HepG2 (cell line): Measurements from ENCODE around the gene LYRM4. TPM values are rescaled to one million over a fixed set of nuclear protein-coding genes. Genes with fewer than 3 reads are reported as not detected.
A peak's percentile ranks its signal among the peaks of the same experiment; 100 is the strongest.

Experiments
- ARNTL ChIP-seq: sonication (generic); formaldehyde crosslinking; IDR thresholded peaks from 2 replicates; pipeline ENCODE4 v1.4.0; 2020; ENCODE audit warnings: mild to moderate bottlenecking, missing genetic modification reagents
- CEBPG ChIP-seq: IDR thresholded peaks from 2 replicates; pipeline ENCODE4 v1.6.1; 2016
- EP300 ChIP-seq, 3 experiments: sonication (generic) in 1 of 3; formaldehyde crosslinking in 1 of 3; IDR thresholded peaks; 2 replicates each; pipeline versions ENCODE4 v1.5.1 to v1.6.1; 2011 to 2020; ENCODE audit warnings: low read depth in 2 of 3, low read length in 2 of 3, borderline replicate concordance in 1 of 3, improper control_type of control experiment in 1 of 3, mild to moderate bottlenecking in 1 of 3, missing genetic modification reagents in 1 of 3, moderate library complexity in 1 of 3
- GATAD2A ChIP-seq: IDR thresholded peaks from 2 replicates; pipeline ENCODE4 v1.6.1; 2016
- HDAC2 ChIP-seq: sonication (generic); formaldehyde crosslinking; IDR thresholded peaks from 2 replicates; pipeline ENCODE4 v1.4.0; 2020; ENCODE audit warnings: missing genetic modification reagents
- HMGXB4 ChIP-seq, 2 experiments: sonication (generic) in 1 of 2; formaldehyde crosslinking in 1 of 2; IDR thresholded peaks; 2 replicates each; pipeline versions ENCODE4 v1.4.0 to v1.6.1; 2018 to 2020; ENCODE audit warnings: missing genetic modification reagents in 2 of 2, borderline replicate concordance in 1 of 2, low read depth in 1 of 2, mild to moderate bottlenecking in 1 of 2, missing biosample characterization in 1 of 2
- HNF4A ChIP-seq: sonication (generic); formaldehyde crosslinking; IDR thresholded peaks from 2 replicates; pipeline ENCODE4 v1.4.0; 2020; ENCODE audit warnings: missing genetic modification reagents
- HNRNPUL1 ChIP-seq: fragments of 200-400 bp; formaldehyde crosslinking; IDR thresholded peaks from 2 replicates; pipeline ENCODE4 v1.6.1; 2017; ENCODE audit warnings: low read depth, mild to moderate bottlenecking, low read length, moderate library complexity
- IRF2 ChIP-seq: IDR thresholded peaks from 2 replicates; pipeline ENCODE4 v1.6.1; 2018; ENCODE audit warnings: missing genetic modification reagents, missing compliant biosample characterization
- KAT8 ChIP-seq: IDR thresholded peaks from 2 replicates; pipeline ENCODE4 v1.6.1; 2016; ENCODE audit warnings: missing genetic modification reagents, missing compliant biosample characterization
- ONECUT2 ChIP-seq: sonication (generic); formaldehyde crosslinking; IDR thresholded peaks from 2 replicates; pipeline ENCODE4 v1.4.0; 2020; ENCODE audit warnings: missing genetic modification reagents
- PAXIP1 ChIP-seq: sonication (generic); formaldehyde crosslinking; conservative IDR thresholded peaks from 2 replicates; pipeline ENCODE4 v1.4.0; 2020; ENCODE audit warnings: mild to moderate bottlenecking, missing genetic modification reagents, moderate library complexity
- PHB2 ChIP-seq: fragments of 450-650 bp; IDR thresholded peaks from 2 replicates; pipeline ENCODE4 v1.6.1; 2018; ENCODE audit not compliant: partially characterized antibody
- PREB ChIP-seq: sonication (generic); formaldehyde crosslinking; IDR thresholded peaks from 2 replicates; pipeline ENCODE4 v1.4.0; 2020; ENCODE audit warnings: missing genetic modification reagents
- RFXAP ChIP-seq: sonication (generic); formaldehyde crosslinking; IDR thresholded peaks from 2 replicates; pipeline ENCODE4 v1.4.0; 2020; ENCODE audit warnings: missing genetic modification reagents, borderline replicate concordance
- SOX13 ChIP-seq, 3 experiments: fragments of 450-650 bp in 1 of 3; sonication (generic) in 1 of 3; formaldehyde crosslinking in 1 of 3; IDR thresholded peaks in 2 of 3; conservative IDR thresholded peaks in 1 of 3; 2 replicates each; pipeline versions ENCODE4 v1.5.0 to v1.6.1; 2016 to 2020; ENCODE audit warnings: antibody characterized with exemption in 1 of 3, mild to moderate bottlenecking in 1 of 3, missing compliant biosample characterization in 1 of 3, missing genetic modification reagents in 1 of 3, moderate library complexity in 1 of 3
- SOX6 ChIP-seq, 2 experiments: fragments of 450-650 bp in 1 of 2; sonication (generic) in 1 of 2; formaldehyde crosslinking in 1 of 2; IDR thresholded peaks; 2 replicates each; pipeline versions ENCODE4 v1.4.0 to v1.6.1; 2017 to 2020; ENCODE audit warnings: antibody characterized with exemption in 1 of 2, mild to moderate bottlenecking in 1 of 2, missing genetic modification reagents in 1 of 2
- TARDBP ChIP-seq: sonication (generic); formaldehyde crosslinking; IDR thresholded peaks from 2 replicates; pipeline ENCODE4 v1.8.0; 2022; ENCODE audit warnings: mild to moderate bottlenecking, missing genetic modification reagents
- TRAFD1 ChIP-seq: sonication (generic); formaldehyde crosslinking; IDR thresholded peaks from 2 replicates; pipeline ENCODE4 v1.5.1; 2020; ENCODE audit warnings: missing genetic modification reagents, mild to moderate bottlenecking, borderline replicate concordance
- ZNF44 ChIP-seq: sonication (generic); formaldehyde crosslinking; IDR thresholded peaks from 2 replicates; pipeline ENCODE4 v1.5.1; 2020; ENCODE audit warnings: mild to moderate bottlenecking, missing genetic modification reagents
- ZNF605 ChIP-seq: sonication (generic); formaldehyde crosslinking; IDR thresholded peaks from 2 replicates; pipeline ENCODE4 v1.8.0; 2022; ENCODE audit warnings: mild to moderate bottlenecking, missing genetic modification reagents
- ZNF766 ChIP-seq: sonication (generic); formaldehyde crosslinking; IDR thresholded peaks from 2 replicates; pipeline ENCODE4 v1.5.0; 2020; ENCODE audit warnings: missing genetic modification reagents, borderline replicate concordance
- polyA plus RNA-seq, 8 experiments: library from polyadenylated mRNA; depleted of rRNA in 3 of 8; stranded (reverse) in 7 of 8; unstranded in 1 of 8; fragments of >200 nt; fragmentation: Illumina TruSeq in 4 of 8; extraction: Trizol in 4 of 8; gene quantifications; 2 replicates each; pipeline versions ENCODE4 v1.2.1 to v1.2.3, GENCODE V29; 2011 to 2016; ENCODE audit warnings: low read depth in 4 of 8, missing spikeins in 1 of 8, mixed read lengths in 1 of 8; ENCODE audit not compliant: insufficient read depth in 1 of 8
- total RNA-seq, 5 experiments: library from RNA; depleted of rRNA; stranded (reverse); fragments of >200 nt; fragmentation: Illumina TruSeq; extraction: Trizol; gene quantifications; 2 replicates each; pipeline ENCODE4 v1.2.3, GENCODE V29; 2016; ENCODE audit warnings: low read depth in 1 of 5

Gene LYRM4
- total and polyA plus RNA-seq, 2 of the 13 experiments (the other 11 are each of a cell fraction or from before 2014, with no cell fraction given), result 64.6 to 67.5 TPM

DNA sequence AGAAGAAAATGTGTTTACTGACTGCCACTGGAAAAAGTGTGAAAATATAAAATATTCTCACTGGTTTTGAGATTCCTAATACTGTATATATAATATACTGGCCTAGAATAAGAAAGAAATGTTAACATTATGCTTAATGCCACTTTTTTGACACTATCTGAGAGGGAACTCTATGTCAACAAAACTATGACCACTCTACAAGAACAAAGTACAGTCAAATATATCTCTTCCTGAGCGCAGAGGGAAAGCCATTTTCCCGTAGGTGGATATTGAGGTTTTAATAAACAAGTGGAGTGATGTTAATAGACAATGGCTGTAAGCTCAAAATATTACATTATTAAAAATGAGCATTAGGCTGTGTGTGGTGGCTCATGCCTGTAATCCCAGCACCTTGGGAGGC is 24.9 kb downstream of the LYRM4 start (continued):
- TF ChIP-seq PAXIP1 (CRISPR knock-in tag) (peak; percentile 83), ZNF766 (CRISPR knock-in tag) (no peak), HNF4A (CRISPR knock-in tag) (peak; percentile 59), RFXAP (CRISPR knock-in tag) (no peak), TARDBP (CRISPR knock-in tag) (peak; percentile 52; the same call in 1 of the 2 replicates), CEBPG (CRISPR knock-in tag) (0 out of 2 replicates have a peak, but pooled peaks have one; percentile 6), SOX13 (IDR thresholded peaks at IDR 0.05) (no peak), SOX13 (CRISPR knock-in tag; conservative IDR thresholded peaks at IDR 0.05 in 1 of 2, IDR thresholded peaks at IDR 0.05 in 1 of 2) (0 out of 4 replicates have a peak, but pooled peaks of 1 of the 2 experiments have one; percentile 19), EP300 (IDR thresholded peaks at IDR 0.05; ENCODE audit: low read depth in 2 of 2, low read length in 2 of 2) (0 out of 4 replicates have a peak, but pooled peaks of 1 of the 2 experiments have one; percentile 27), EP300 (CRISPR knock-in tag; IDR thresholded peaks at IDR 0.05; ENCODE audit: borderline replicate concordance) (no peak), HDAC2 (CRISPR knock-in tag) (0 out of 2 replicates have a peak, but pooled peaks have one; percentile 19), IRF2 (CRISPR knock-in tag) (no peak), PHB2 (no peak), ARNTL (no peak), HNRNPUL1 (no peak), PREB (no peak), GATAD2A (CRISPR knock-in tag) (peak; percentile 54), SOX6 (IDR thresholded peaks at IDR 0.05) (no peak), SOX6 (CRISPR knock-in tag; IDR thresholded peaks at IDR 0.05) (peak; percentile 29; the same call in 1 of the 2 replicates), HMGXB4 (CRISPR knock-in tag; IDR thresholded peaks at IDR 0.05; ENCODE audit: borderline replicate concordance in 1 of 2, low read depth in 1 of 2) (no peak), ZNF44 (CRISPR knock-in tag) (no peak), ZNF605 (CRISPR knock-in tag) (no peak), ONECUT2 (CRISPR knock-in tag) (no peak), KAT8 (CRISPR knock-in tag) (0 out of 2 replicates have a peak, but pooled peaks have one; percentile 24), TRAFD1 (no peak)
